Adrenal gland (tissue), 5 donors: ENCODE data around the gene RBM17.

Experiments used
- POLR2A ChIP-seq, 2 donors: fragments of 450-650 bp; IDR thresholded peaks; one replicate each; pipeline ENCODE4 v1.6.1; 2017; ENCODE audit warnings: antibody characterized with exemption in 2 of 2, mild to moderate bottlenecking in 2 of 2, moderate library complexity in 1 of 2
- TF ChIP-seq, protein P1 (sequence below), 6 experiments: fragments of 450-650 bp in 4 of 6; fragments of 200-600 bp in 2 of 6; sonication (generic) in 1 of 6; IDR thresholded peaks; 1 replicate in 5 of 6; 2 replicates in 1 of 6; pipeline versions ENCODE4 v1.5.1 to v1.8.0; 2016 to 2021; ENCODE audit warnings: antibody characterized with exemption in 6 of 6, mild to moderate bottlenecking in 2 of 6, moderate library complexity in 1 of 6
- donor health status: DM: no; HTN: no; CAD: no.

DNA sequence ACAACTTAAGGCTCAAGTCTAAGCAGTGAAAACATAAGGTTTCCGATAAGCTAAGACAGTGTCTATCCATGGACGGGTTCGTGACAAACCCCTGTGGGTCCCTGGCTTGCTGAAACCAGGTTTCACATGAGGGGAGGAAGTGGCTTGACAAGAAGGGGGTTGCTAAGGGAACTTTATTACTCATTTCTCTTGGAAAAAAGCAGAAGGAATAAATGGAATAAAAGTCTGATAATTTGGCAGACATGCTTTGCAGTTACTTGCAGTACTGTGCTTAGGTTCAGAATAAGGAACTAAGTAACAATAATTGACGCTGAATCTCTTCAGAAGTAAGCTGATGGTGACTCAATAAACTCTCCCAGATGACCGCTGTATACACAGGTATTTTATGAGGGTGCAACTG, 34.7 kb downstream of the RBM17 start:
- TF ChIP-seq, protein P1, sequence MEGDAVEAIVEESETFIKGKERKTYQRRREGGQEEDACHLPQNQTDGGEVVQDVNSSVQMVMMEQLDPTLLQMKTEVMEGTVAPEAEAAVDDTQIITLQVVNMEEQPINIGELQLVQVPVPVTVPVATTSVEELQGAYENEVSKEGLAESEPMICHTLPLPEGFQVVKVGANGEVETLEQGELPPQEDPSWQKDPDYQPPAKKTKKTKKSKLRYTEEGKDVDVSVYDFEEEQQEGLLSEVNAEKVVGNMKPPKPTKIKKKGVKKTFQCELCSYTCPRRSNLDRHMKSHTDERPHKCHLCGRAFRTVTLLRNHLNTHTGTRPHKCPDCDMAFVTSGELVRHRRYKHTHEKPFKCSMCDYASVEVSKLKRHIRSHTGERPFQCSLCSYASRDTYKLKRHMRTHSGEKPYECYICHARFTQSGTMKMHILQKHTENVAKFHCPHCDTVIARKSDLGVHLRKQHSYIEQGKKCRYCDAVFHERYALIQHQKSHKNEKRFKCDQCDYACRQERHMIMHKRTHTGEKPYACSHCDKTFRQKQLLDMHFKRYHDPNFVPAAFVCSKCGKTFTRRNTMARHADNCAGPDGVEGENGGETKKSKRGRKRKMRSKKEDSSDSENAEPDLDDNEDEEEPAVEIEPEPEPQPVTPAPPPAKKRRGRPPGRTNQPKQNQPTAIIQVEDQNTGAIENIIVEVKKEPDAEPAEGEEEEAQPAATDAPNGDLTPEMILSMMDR (IDR thresholded peaks at IDR 0.05): no peak
- no peak for TF ChIP-seq POLR2A (IDR thresholded peaks at IDR 0.05)
